ENCODE data around the gene NAPB.

Gene NAPB

DNA sequence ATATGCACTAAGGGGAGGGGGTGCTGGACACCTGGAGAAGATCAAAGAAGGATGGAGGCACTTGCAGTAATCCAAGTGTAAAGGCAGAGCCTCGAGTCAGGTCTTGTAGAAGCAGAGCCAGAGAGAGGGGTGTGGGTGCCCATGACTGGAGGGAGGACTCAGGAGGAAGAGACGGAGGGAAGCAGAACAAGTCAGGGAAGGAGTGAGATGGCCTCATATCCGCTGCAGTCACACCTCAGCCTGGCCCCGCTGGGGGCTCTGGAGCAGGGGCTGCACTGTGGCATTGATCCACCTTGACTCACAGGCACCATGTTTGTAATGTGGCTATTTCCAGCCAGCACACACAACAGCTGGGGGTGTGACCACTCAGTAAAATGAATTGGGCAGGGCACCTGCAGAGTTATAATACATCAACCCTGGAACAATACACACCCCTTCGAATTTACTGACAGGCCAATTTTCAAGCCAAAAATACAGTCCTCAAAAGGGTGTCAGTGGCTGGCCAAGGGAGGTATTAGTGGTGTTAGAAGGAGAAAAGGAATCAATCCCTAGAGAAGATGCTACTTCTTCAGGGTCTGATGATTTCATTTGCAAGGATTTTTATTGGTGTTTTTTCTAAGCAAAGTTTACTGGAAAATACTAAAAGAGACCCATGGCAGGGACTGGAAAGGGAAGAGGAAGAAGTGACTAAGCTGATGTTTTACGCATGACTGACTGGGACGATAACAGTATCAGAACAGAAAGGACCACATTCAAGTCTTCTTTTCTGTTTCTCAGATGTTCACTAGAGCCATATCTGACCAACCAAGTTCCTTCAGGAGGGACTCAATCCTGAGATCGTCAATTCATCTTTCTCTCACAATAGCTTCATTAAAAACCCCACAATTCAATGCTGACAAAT is 89.6 kb downstream of the NAPB start:
- no peaks in the 10 kb centered on the region for H3K79me2 ChIP-seq (ENCODE audit: low read length)
- DNase-seq = no peak
- H3K9ac ChIP-seq (ENCODE audit: low read length) = no peak overlapping the region
- H2AFZ ChIP-seq (ENCODE audit: low read length) = no peak overlapping the region
- H3K4me2 ChIP-seq (ENCODE audit: low read depth, low read length) = no peak overlapping the region
- no peak for TF ChIP-seq EZH2phosphoT487 (IDR thresholded peaks at IDR 0.05; ENCODE audit: low read length)
- TF ChIP-seq, protein P1, sequence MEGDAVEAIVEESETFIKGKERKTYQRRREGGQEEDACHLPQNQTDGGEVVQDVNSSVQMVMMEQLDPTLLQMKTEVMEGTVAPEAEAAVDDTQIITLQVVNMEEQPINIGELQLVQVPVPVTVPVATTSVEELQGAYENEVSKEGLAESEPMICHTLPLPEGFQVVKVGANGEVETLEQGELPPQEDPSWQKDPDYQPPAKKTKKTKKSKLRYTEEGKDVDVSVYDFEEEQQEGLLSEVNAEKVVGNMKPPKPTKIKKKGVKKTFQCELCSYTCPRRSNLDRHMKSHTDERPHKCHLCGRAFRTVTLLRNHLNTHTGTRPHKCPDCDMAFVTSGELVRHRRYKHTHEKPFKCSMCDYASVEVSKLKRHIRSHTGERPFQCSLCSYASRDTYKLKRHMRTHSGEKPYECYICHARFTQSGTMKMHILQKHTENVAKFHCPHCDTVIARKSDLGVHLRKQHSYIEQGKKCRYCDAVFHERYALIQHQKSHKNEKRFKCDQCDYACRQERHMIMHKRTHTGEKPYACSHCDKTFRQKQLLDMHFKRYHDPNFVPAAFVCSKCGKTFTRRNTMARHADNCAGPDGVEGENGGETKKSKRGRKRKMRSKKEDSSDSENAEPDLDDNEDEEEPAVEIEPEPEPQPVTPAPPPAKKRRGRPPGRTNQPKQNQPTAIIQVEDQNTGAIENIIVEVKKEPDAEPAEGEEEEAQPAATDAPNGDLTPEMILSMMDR (IDR thresholded peaks at IDR 0.05; ENCODE audit: low read length) = no peak
- TF ChIP-seq EZH2 (optimal IDR thresholded peaks at IDR 0.05; ENCODE audit: low read depth, low read length) = no peak
- H3K4me1 ChIP-seq (ENCODE audit: low read length) = no peaks in the 10 kb centered on the region
- H3K4me3 ChIP-seq (ENCODE audit: low read length) = no peak overlapping the region
- no peaks in the 10 kb centered on the region for H3K27me3 ChIP-seq (replicated peaks; ENCODE audit: insufficient read depth, low read length)
- H3F3A ChIP-seq (ENCODE audit: insufficient read depth, low read length) = no peaks in the 10 kb centered on the region
- no peaks in the 10 kb centered on the region for H4K20me1 ChIP-seq (ENCODE audit: insufficient read depth, low read length)
- no peaks in the 10 kb centered on the region for H3K36me3 ChIP-seq (replicated peaks; ENCODE audit: insufficient read depth, low read length)
- H3K9me2 ChIP-seq (replicated peaks; ENCODE audit: insufficient read depth, low read length) = no peaks in the 10 kb centered on the region
- H3K9me3 ChIP-seq (replicated peaks; ENCODE audit: insufficient read depth, low read length) = no peaks in the 10 kb centered on the region
- H3K27ac ChIP-seq (ENCODE audit: low read length) = no peak overlapping the region

DNA sequence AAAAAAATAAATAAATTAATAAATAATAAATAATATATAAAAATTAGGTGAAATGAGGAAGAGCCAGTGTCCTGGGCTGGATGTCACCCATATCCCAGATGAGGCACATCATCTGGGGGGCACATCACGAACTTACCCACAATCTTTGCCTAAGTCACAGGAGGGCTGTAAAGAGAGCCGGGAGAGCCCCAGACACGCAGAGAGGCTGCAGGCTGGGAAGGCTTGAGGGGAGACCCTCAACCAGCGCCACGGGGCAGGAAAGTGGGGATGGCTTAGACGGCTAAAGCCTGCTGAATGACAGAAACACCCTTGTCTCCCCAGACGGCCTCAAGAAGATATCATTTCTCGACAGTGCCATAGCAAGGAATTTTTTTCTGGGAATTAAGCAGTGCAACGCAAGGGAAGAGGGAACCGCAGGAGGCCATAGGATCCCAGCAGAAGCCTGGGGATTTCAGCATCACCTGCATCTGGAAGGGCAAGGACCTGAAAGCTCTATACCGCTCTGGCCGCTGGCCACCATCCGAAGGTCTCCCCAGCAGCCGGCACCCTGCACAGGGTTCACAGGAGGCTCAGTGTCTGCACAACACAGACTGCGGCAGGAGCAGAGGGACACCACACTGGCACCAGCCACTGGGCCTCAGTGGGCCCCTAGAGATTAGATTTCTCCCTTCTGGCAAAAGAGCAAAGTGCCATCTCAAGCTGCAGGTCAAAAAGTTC is 93.5 kb downstream of the NAPB start:
- H4K20me1 ChIP-seq (ENCODE audit: insufficient read depth, low read length) = no peaks in the 10 kb centered on the region
- no peaks in the 10 kb centered on the region for H3K27me3 ChIP-seq (replicated peaks; ENCODE audit: insufficient read depth, low read length)
- H3K79me2 ChIP-seq (ENCODE audit: low read length) = no peaks in the 10 kb centered on the region
- H3K27ac ChIP-seq (ENCODE audit: low read length) = no peak overlapping the region
- H3K9me3 ChIP-seq (replicated peaks; ENCODE audit: insufficient read depth, low read length) = no peaks in the 10 kb centered on the region
- DNase-seq = no peak
- H3K4me1 ChIP-seq (ENCODE audit: low read length) = no peaks in the 10 kb centered on the region
- no peak overlapping the region for H3K9ac ChIP-seq (ENCODE audit: low read length)
- TF ChIP-seq EZH2 (optimal IDR thresholded peaks at IDR 0.05; ENCODE audit: low read depth, low read length) = no peak
- no peak for TF ChIP-seq EZH2phosphoT487 (IDR thresholded peaks at IDR 0.05; ENCODE audit: low read length)
- TF ChIP-seq, protein P1 (IDR thresholded peaks at IDR 0.05; ENCODE audit: low read length) = no peak
- H3K9me2 ChIP-seq (replicated peaks; ENCODE audit: insufficient read depth, low read length) = no peaks in the 10 kb centered on the region
- H3K36me3 ChIP-seq (replicated peaks; ENCODE audit: insufficient read depth, low read length) = no peaks in the 10 kb centered on the region
- H3K4me3 ChIP-seq (ENCODE audit: low read length) = no peak overlapping the region
- H2AFZ ChIP-seq (ENCODE audit: low read length) = no peak overlapping the region
- H3K4me2 ChIP-seq (ENCODE audit: low read depth, low read length) = no peak overlapping the region
- no peaks in the 10 kb centered on the region for H3F3A ChIP-seq (ENCODE audit: insufficient read depth, low read length)

DNA sequence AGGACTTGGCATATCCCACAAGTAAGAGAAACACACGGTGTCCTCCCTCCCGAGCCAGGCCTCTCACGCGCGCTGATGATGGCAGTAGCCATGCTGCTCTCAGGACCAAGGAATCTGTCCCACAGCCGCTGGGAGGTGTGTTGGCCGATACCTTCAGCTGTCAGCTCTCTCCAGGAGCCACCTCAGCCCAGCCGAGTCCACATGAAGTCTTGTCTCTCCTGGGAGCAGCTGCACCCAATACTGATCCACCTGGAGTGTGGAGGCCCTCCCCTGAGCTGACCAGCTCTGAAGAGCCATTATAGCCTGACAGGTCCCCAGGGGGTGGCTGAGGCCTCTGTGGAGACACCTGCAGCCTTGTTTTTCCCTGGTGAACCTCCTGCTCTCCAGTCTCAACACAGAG is 94.5 kb downstream of the NAPB start:
- H3K9ac ChIP-seq (ENCODE audit: low read length) = no peak overlapping the region
- H3F3A ChIP-seq (ENCODE audit: insufficient read depth, low read length) = no peaks in the 10 kb centered on the region
- DNase-seq = no peak
- H3K4me3 ChIP-seq (ENCODE audit: low read length) = no peak overlapping the region
- H3K79me2 ChIP-seq (ENCODE audit: low read length) = no peaks in the 10 kb centered on the region
- H3K9me2 ChIP-seq (replicated peaks; ENCODE audit: insufficient read depth, low read length) = no peaks in the 10 kb centered on the region
- H3K27ac ChIP-seq (ENCODE audit: low read length) = no peak overlapping the region
- no peak overlapping the region for H2AFZ ChIP-seq (ENCODE audit: low read length)
- H3K4me1 ChIP-seq (ENCODE audit: low read length) = no peaks in the 10 kb centered on the region
- no peak overlapping the region for H3K4me2 ChIP-seq (ENCODE audit: low read depth, low read length)
- H4K20me1 ChIP-seq (ENCODE audit: insufficient read depth, low read length) = no peaks in the 10 kb centered on the region
- H3K9me3 ChIP-seq (replicated peaks; ENCODE audit: insufficient read depth, low read length) = no peaks in the 10 kb centered on the region
- no peaks in the 10 kb centered on the region for H3K36me3 ChIP-seq (replicated peaks; ENCODE audit: insufficient read depth, low read length)
- TF ChIP-seq, protein P1 (IDR thresholded peaks at IDR 0.05; ENCODE audit: low read length) = no peak
- TF ChIP-seq EZH2phosphoT487 (IDR thresholded peaks at IDR 0.05; ENCODE audit: low read length) (no peak), EZH2 (optimal IDR thresholded peaks at IDR 0.05; ENCODE audit: low read depth, low read length) (no peak)
- H3K27me3 ChIP-seq (replicated peaks; ENCODE audit: insufficient read depth, low read length) = no peaks in the 10 kb centered on the region

All from MM.1S (cell line).